ENCODE results near the gene ZNF354C.

ZNF354C gene

GRCh38 chr5:179060116-179061008, at the start of gene ZNF354C:
TSS of gene ZNF354C (plus strand) at chr5:179060373. CDS start at chr5:179062069, 1,696 bp downstream.
- DNase-seq (ENCODE audit: low read depth): no peak
- H3K4me3 ChIP-seq (ENCODE audit: low read depth, low read length): no peak within 1 kb of the TSS
- TF ChIP-seq POLR2A (IDR thresholded peaks at IDR 0.05; ENCODE audit: extremely low read depth, insufficient read length): no peak
- TF ChIP-seq, protein P1, sequence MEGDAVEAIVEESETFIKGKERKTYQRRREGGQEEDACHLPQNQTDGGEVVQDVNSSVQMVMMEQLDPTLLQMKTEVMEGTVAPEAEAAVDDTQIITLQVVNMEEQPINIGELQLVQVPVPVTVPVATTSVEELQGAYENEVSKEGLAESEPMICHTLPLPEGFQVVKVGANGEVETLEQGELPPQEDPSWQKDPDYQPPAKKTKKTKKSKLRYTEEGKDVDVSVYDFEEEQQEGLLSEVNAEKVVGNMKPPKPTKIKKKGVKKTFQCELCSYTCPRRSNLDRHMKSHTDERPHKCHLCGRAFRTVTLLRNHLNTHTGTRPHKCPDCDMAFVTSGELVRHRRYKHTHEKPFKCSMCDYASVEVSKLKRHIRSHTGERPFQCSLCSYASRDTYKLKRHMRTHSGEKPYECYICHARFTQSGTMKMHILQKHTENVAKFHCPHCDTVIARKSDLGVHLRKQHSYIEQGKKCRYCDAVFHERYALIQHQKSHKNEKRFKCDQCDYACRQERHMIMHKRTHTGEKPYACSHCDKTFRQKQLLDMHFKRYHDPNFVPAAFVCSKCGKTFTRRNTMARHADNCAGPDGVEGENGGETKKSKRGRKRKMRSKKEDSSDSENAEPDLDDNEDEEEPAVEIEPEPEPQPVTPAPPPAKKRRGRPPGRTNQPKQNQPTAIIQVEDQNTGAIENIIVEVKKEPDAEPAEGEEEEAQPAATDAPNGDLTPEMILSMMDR (IDR thresholded peaks at IDR 0.05; ENCODE audit: low read depth, low read length): no peak
- no peak for TF ChIP-seq MYC (IDR thresholded peaks at IDR 0.05; ENCODE audit: low read depth, low read length)
- TF ChIP-seq, protein P2, sequence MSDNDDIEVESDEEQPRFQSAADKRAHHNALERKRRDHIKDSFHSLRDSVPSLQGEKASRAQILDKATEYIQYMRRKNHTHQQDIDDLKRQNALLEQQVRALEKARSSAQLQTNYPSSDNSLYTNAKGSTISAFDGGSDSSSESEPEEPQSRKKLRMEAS (IDR thresholded peaks at IDR 0.05; ENCODE audit: low read depth, low read length): no peak

DNA sequence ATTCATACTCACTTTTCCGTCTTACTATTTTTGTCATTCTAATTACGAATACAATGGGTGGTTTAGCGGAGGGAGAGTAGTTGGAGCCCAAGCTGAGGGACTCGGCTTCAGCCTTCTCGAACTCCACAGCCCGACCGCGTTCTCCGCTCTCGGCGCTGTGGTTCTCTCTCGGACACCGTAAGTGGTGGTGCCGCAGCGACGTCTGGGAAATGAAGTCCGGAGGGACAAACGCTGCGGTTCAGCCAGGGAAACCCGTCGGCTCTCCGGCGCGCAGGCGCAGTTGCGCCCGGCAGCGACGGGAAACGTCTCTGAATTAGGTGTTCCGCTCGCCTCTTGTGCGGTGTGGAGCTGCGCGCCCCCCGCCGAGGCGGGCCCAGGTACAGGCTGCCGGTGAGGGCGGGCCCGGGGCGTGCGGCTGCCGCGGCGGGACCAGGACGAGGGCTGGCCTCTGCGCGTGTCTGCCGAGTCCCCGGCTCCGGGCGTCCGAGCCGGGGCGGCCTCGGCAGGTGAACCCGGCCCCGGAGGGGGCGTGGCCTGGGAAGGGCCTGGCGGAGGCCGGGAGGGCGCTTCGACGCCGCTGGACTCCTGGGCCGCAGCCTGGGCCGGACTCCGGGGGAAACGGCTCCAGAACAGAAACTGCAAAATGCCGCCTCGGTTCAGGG, 36.5 kb upstream of the ZNF354C start, which contains the start of gene ZNF879:
ZNF879 (plus strand) TSS at position 277 of the 662 bp plus-strand sequence. CDS start 1,201 bp downstream, outside the sequence.
- peak within 1 kb of the TSS; percentile 58 for H3K4me3 ChIP-seq (ENCODE audit: low read depth, low read length)
- no peak for TF ChIP-seq POLR2A (IDR thresholded peaks at IDR 0.05; ENCODE audit: extremely low read depth, insufficient read length)
- TF ChIP-seq, protein P2 (IDR thresholded peaks at IDR 0.05; ENCODE audit: low read depth, low read length): no peak
- TF ChIP-seq, protein P1 (IDR thresholded peaks at IDR 0.05; ENCODE audit: low read depth, low read length): no peak
- no peak for TF ChIP-seq MYC (IDR thresholded peaks at IDR 0.05; ENCODE audit: low read depth, low read length)
- peak; percentile 92 for DNase-seq (ENCODE audit: low read depth)

DNA sequence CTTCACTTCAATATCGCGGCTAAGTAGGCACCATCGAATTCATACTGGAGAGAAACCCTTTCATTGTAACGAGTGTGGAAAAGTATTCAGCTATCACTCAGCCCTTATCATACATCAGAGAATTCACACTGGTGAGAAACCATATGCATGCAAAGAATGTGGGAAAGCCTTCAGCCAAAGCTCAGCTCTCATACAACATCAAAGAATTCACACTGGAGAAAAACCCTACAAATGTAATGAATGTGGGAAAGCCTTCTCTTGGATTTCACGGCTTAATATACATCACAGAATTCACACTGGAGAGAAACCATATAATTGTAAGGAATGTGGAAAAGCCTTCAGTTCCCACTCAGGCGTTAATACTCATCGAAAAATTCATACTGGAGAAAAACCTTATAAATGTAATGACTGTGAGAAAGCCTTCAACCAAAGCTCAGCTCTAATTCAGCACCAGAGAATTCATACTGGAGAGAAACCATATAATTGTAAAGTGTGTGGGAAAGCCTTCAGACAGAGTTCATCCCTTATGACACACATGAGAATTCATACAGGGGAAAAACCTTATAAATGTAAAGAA, 27.1 kb upstream of the ZNF354C start:
- no peak for DNase-seq (ENCODE audit: low read depth)
- TF ChIP-seq, protein P1 (IDR thresholded peaks at IDR 0.05; ENCODE audit: low read depth, low read length): no peak
- TF ChIP-seq MYC (IDR thresholded peaks at IDR 0.05; ENCODE audit: low read depth, low read length) (no peak), POLR2A (IDR thresholded peaks at IDR 0.05; ENCODE audit: extremely low read depth, insufficient read length) (no peak)
- TF ChIP-seq, protein P2 (IDR thresholded peaks at IDR 0.05; ENCODE audit: low read depth, low read length): no peak
- H3K4me3 ChIP-seq (ENCODE audit: low read depth, low read length): no peak overlapping the region

GRCh38 chr5:179044765-179045164, 15.4 kb upstream of the ZNF354C start:
- H3K4me3 ChIP-seq (ENCODE audit: low read depth, low read length): no peak overlapping the region
- no peak for DNase-seq (ENCODE audit: low read depth)
- no peak for TF ChIP-seq POLR2A (IDR thresholded peaks at IDR 0.05; ENCODE audit: extremely low read depth, insufficient read length)
- no peak for TF ChIP-seq MYC (IDR thresholded peaks at IDR 0.05; ENCODE audit: low read depth, low read length)
- TF ChIP-seq, protein P1 (IDR thresholded peaks at IDR 0.05; ENCODE audit: low read depth, low read length): no peak
- TF ChIP-seq, protein P2 (IDR thresholded peaks at IDR 0.05; ENCODE audit: low read depth, low read length): no peak

GRCh38 chr5:179051784-179052183, 8.4 kb upstream of the ZNF354C start:
- H3K4me3 ChIP-seq (ENCODE audit: low read depth, low read length): no peak overlapping the region
- no peak for DNase-seq (ENCODE audit: low read depth)
- TF ChIP-seq POLR2A (IDR thresholded peaks at IDR 0.05; ENCODE audit: extremely low read depth, insufficient read length) (no peak), MYC (IDR thresholded peaks at IDR 0.05; ENCODE audit: low read depth, low read length) (no peak)
- TF ChIP-seq, protein P1 (IDR thresholded peaks at IDR 0.05; ENCODE audit: low read depth, low read length): no peak
- TF ChIP-seq, protein P2 (IDR thresholded peaks at IDR 0.05; ENCODE audit: low read depth, low read length): no peak

Data from NB4 (cell line).